NCI-H1105 treated with DMSO at 0.1 percent for 48 hours (cell line): ENCODE results near the gene EPHA7.

Source experiments
- DNase-seq: peaks from one replicate; lab custom pipeline; 2025; lab: John Stamatoyannopoulos, UW

Gene EPHA7

GRCh38 chr6:93325761-93326160 is 93.6 kb downstream of the EPHA7 start:
- no peak for DNase-seq

- DNase-seq, result no peak
These were observed 95.7 kb downstream of the EPHA7 start for GRCh38 chr6:93323630-93324029.

GRCh38 chr6:93322651-93323050 is 96.7 kb downstream of the EPHA7 start:
- DNase-seq, result no peak

GRCh38 chr6:93319304-93319703 is 100.1 kb downstream of the EPHA7 start:
- DNase-seq, result no peak

- DNase-seq, result peak; percentile 5
These were observed 101.2 kb downstream of the EPHA7 start for GRCh38 chr6:93318121-93318520.

- DNase-seq, result no peak
These were observed 101.8 kb downstream of the EPHA7 start for GRCh38 chr6:93317592-93317991.

GRCh38 chr6:93307505-93308409 is 111.6 kb downstream of the EPHA7 start:
- no peak for DNase-seq

- DNase-seq, result no peak
These were observed 114.3 kb downstream of the EPHA7 start for GRCh38 chr6:93305088-93305487.

- no peak for DNase-seq
These were observed 114.9 kb downstream of the EPHA7 start for GRCh38 chr6:93304505-93304904.

GRCh38 chr6:93300661-93301060 is 118.7 kb downstream of the EPHA7 start:
- peak; percentile 18 for DNase-seq

GRCh38 chr6:93299622-93300021 is 119.7 kb downstream of the EPHA7 start:
- no peak for DNase-seq

GRCh38 chr6:93295631-93296030 is 123.7 kb downstream of the EPHA7 start:
- no peak for DNase-seq

GRCh38 chr6:93294879-93295278 is 124.5 kb downstream of the EPHA7 start:
- no peak for DNase-seq

- peak; percentile 98 for DNase-seq
These were observed 125.5 kb downstream of the EPHA7 start for GRCh38 chr6:93293872-93294271.

GRCh38 chr6:93293460-93293859 is 125.9 kb downstream of the EPHA7 start:
- DNase-seq, result no peak

- no peak for DNase-seq
These were observed 136.8 kb downstream of the EPHA7 start for GRCh38 chr6:93282521-93283031.

- no peak for DNase-seq
These were observed 141.1 kb downstream of the EPHA7 start for GRCh38 chr6:93278241-93278640.

GRCh38 chr6:93272896-93273295 is 146.5 kb downstream of the EPHA7 start:
- no peak for DNase-seq

- no peak for DNase-seq
These were observed 147.1 kb downstream of the EPHA7 start for GRCh38 chr6:93272211-93272610.

- DNase-seq, result no peak
These were observed 153.1 kb downstream of the EPHA7 start for GRCh38 chr6:93266116-93266817.

GRCh38 chr6:93260881-93261280 is 158.5 kb downstream of the EPHA7 start:
- no peak for DNase-seq

- peak; percentile 41 for DNase-seq
These were observed 160.0 kb downstream of the EPHA7 start for GRCh38 chr6:93259332-93259731.

- DNase-seq, result no peak
These were observed 166.4 kb downstream of the EPHA7 start for GRCh38 chr6:93252930-93253329.
